Measurements from ENCODE around the gene DLG2. TPM values are rescaled to one million over a fixed set of nuclear protein-coding genes. Genes with fewer than 3 reads are reported as not detected.

Gene DLG2
- total RNA-seq, 4 donors from 2014 or later = 2.9 to 30.2 (median 22.6) TPM

GRCh38 chr11:83611600-83611999, 2015.5 kb downstream of the DLG2 start:
- no peaks in the 10 kb centered on the region for H3K9me3 ChIP-seq
- H3K27me3 ChIP-seq = no peaks in the 10 kb centered on the region
- H3K4me1 ChIP-seq = no peaks in the 10 kb centered on the region
- intact Hi-C loops (cut with DNase I; ENCODE audit: low total_unique reads) = no loop called here
- no peaks in the 10 kb centered on the region for H3K36me3 ChIP-seq
- DNase-seq = no peak
- TF ChIP-seq POLR2A (IDR thresholded peaks at IDR 0.05) = no peak
- TF ChIP-seq, protein P1, sequence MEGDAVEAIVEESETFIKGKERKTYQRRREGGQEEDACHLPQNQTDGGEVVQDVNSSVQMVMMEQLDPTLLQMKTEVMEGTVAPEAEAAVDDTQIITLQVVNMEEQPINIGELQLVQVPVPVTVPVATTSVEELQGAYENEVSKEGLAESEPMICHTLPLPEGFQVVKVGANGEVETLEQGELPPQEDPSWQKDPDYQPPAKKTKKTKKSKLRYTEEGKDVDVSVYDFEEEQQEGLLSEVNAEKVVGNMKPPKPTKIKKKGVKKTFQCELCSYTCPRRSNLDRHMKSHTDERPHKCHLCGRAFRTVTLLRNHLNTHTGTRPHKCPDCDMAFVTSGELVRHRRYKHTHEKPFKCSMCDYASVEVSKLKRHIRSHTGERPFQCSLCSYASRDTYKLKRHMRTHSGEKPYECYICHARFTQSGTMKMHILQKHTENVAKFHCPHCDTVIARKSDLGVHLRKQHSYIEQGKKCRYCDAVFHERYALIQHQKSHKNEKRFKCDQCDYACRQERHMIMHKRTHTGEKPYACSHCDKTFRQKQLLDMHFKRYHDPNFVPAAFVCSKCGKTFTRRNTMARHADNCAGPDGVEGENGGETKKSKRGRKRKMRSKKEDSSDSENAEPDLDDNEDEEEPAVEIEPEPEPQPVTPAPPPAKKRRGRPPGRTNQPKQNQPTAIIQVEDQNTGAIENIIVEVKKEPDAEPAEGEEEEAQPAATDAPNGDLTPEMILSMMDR (IDR thresholded peaks at IDR 0.05) = no peak
- H3K27ac ChIP-seq = no peak overlapping the region
- H3K4me3 ChIP-seq = no peak overlapping the region

- Histone ChIP-seq H3K9me3 (no peaks in the 10 kb centered on the region), H3K27me3 (no peaks in the 10 kb centered on the region), H3K4me1 (no peaks in the 10 kb centered on the region), H3K4me3 (no peak overlapping the region), H3K36me3 (no peaks in the 10 kb centered on the region), H3K27ac (no peak overlapping the region)
- no peak for TF ChIP-seq POLR2A (IDR thresholded peaks at IDR 0.05)
- TF ChIP-seq, protein P1 (IDR thresholded peaks at IDR 0.05) = no peak
- no peak for DNase-seq
- intact Hi-C loops (cut with DNase I; ENCODE audit: low total_unique reads) = no loop called here
Measured at GRCh38 chr11:83611031-83611430, 2016.1 kb downstream of the DLG2 start.

DNA sequence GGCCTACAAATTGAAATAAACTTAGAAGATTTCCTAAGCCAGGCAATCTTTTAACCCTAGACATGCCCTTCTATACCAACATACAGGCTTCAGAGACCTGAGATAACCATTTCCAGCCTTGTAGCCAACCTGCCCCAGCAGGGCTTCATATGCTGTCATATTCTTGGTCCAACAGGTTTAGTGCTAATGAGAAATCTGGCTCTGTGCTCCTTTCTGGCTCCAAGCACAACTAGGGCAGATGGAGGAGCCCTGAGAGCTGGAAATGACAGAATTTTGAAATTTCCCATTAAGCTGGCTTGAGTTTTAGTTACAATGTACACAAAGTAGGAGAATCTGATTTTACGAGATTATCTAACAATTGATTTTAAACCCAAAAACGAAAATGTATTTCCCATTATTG, 2018.0 kb downstream of the DLG2 start:
- Histone ChIP-seq H3K4me3 (no peak overlapping the region), H3K4me1 (no peaks in the 10 kb centered on the region), H3K27ac (no peak overlapping the region), H3K27me3 (no peaks in the 10 kb centered on the region), H3K9me3 (no peaks in the 10 kb centered on the region), H3K36me3 (no peaks in the 10 kb centered on the region)
- intact Hi-C loops (cut with DNase I; ENCODE audit: low total_unique reads) = no loop called here
- DNase-seq = no peak
- TF ChIP-seq, protein P1 (IDR thresholded peaks at IDR 0.05) = no peak
- no peak for TF ChIP-seq POLR2A (IDR thresholded peaks at IDR 0.05)

DNA sequence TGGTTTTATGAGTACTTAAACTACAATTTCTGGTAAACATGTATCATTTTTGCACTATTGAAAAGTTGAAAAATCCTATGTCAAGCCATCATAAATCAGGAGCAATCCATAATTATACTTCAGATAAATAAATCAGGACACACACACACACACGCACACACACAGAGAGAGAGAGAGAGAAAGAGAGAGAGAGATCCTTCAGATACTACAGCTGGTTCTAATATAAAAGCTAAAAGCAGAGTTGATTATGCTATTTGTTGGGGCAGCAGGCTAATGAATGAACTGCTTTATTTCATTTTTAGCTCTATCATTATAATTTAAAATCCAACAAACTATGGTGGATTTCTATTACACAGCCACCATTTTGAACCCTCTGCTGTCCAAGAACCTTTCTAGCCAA, 2018.6 kb downstream of the DLG2 start:
- H3K27me3 ChIP-seq = no peaks in the 10 kb centered on the region
- H3K27ac ChIP-seq = no peak overlapping the region
- H3K4me1 ChIP-seq = no peaks in the 10 kb centered on the region
- no peaks in the 10 kb centered on the region for H3K36me3 ChIP-seq
- no peak for TF ChIP-seq POLR2A (IDR thresholded peaks at IDR 0.05)
- TF ChIP-seq, protein P1 (IDR thresholded peaks at IDR 0.05) = no peak
- no peak for DNase-seq
- H3K9me3 ChIP-seq = no peaks in the 10 kb centered on the region
- H3K4me3 ChIP-seq = no peak overlapping the region
- intact Hi-C loops (cut with DNase I; ENCODE audit: low total_unique reads) = no loop called here

DNA sequence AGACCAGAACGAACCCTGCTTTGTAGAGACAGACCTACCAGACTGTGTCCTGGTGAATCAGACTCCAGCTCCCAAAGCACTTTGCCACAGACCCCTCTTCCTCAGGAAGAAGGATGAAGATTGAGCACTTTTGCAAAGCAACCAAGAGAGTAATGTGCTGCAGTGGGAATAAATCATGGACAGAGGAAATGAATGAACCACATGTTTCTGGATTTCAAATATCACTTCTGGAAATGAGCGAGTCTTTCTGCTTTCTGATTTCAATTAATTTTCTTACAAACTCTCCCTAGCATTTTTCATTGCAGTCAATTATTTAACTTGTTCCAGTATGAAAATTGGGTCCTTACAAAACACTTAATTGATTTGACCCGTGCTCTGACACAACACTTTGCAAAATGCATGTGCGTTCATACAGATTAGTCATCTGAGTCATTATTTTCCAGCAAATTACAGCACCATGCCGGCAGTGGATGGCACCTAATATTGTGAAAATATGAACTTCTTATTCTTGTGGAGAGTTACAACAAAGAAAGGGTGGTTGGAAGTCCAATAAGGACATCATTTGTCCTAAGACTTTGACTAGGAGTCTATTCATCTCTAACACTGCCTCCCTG, 2025.1 kb downstream of the DLG2 start:
- no peaks in the 10 kb centered on the region for H3K27me3 ChIP-seq
- H3K27ac ChIP-seq = no peak overlapping the region
- no peaks in the 10 kb centered on the region for H3K36me3 ChIP-seq
- intact Hi-C loops (cut with DNase I; ENCODE audit: low total_unique reads) = no loop called here
- H3K9me3 ChIP-seq = no peaks in the 10 kb centered on the region
- H3K4me3 ChIP-seq = no peak overlapping the region
- H3K4me1 ChIP-seq = no peaks in the 10 kb centered on the region
- TF ChIP-seq POLR2A (IDR thresholded peaks at IDR 0.05) = no peak
- TF ChIP-seq, protein P1 (IDR thresholded peaks at IDR 0.05) = no peak
- no peak for DNase-seq

Data from uterus (tissue), 4 donors.